Calu3 (cell line): ENCODE measurements around the gene MINDY1. TPM values are rescaled to one million over a fixed set of nuclear protein-coding genes. Genes with fewer than 3 reads are reported as not detected.

Experiments used
- BruUV-seq: library from RNA; stranded (reverse); fragments of 400-500 nt; replicated peaks from 2 replicates; lab custom pipeline; 2021; lab: Mats Ljungman, UMichigan
- CTCF ChIA-PET: fragments of 300-600 bp; sonication (Branson Sonifier 250); formaldehyde crosslinking; loops from one replicate; lab custom pipeline; 2022; ENCODE audit warnings: antibody characterized with exemption; lab: Charles Lee
- DNase-seq: peaks from one replicate; pipeline ENCODE4 v3.0.0; 2022
- H3K27ac Mint-ChIP-seq: one replicate; pipeline ENCODE4 v1.8.0; 2022; ENCODE audit warnings: mixed read lengths; ENCODE audit not compliant: unreplicated experiment
- H3K27me3 Mint-ChIP-seq: one replicate; pipeline ENCODE4 v1.8.0; 2022; ENCODE audit warnings: mixed read lengths; ENCODE audit not compliant: unreplicated experiment
- H3K36me3 Mint-ChIP-seq: one replicate; pipeline ENCODE4 v1.8.0; 2022; ENCODE audit warnings: mild to moderate bottlenecking, moderate library complexity, mixed read lengths; ENCODE audit not compliant: insufficient read depth, unreplicated experiment
- H3K4me1 Mint-ChIP-seq: one replicate; pipeline ENCODE4 v1.8.0; 2022; ENCODE audit warnings: mild to moderate bottlenecking, low read depth, mixed read lengths; ENCODE audit not compliant: unreplicated experiment
- H3K4me3 Mint-ChIP-seq: one replicate; pipeline ENCODE4 v1.8.0; 2022; ENCODE audit warnings: mild to moderate bottlenecking, low read depth, moderate library complexity, mixed read lengths; ENCODE audit not compliant: unreplicated experiment
- H3K9me3 Mint-ChIP-seq: one replicate; pipeline ENCODE4 v1.8.0; 2022; ENCODE audit warnings: low read depth, mixed read lengths; ENCODE audit not compliant: unreplicated experiment
- CTCF ChIP-seq: fragments of 200-600 bp; IDR thresholded peaks from one replicate; pipeline ENCODE4 v1.8.0; 2022; ENCODE audit warnings: antibody characterized with exemption; ENCODE audit not compliant: unreplicated experiment
- intact Hi-C: fragments of 100-400 bp; cut with micrococcal nuclease; formaldehyde crosslinking; loops from one replicate; pipeline ENCODE4 v1.10.0; 2022; ENCODE audit not compliant: unreplicated experiment
- total RNA-seq: library from RNA; stranded (reverse); gene quantifications from 2 replicates; pipeline ENCODE4 v1.2.3, GENCODE V29; 2022

MINDY1 gene
- total RNA-seq, 1 experiment from 2014 or later = 17.6 TPM

GRCh38 chr1:150971583-150972416 lies 34.9 kb downstream of the MINDY1 start:
- peak; percentile 15 for TF ChIP-seq CTCF
- Mint-ChIP-seq H3K9me3 (no peaks in the 10 kb centered on the region), H3K36me3 (peaks cover 60% of the 10 kb centered on the region), H3K4me1 (peaks cover 38% of the 10 kb centered on the region), H3K4me3 (peak overlapping the region; percentile 82), H3K27me3 (no peaks in the 10 kb centered on the region), H3K27ac (peak overlapping the region; percentile 49)
- DNase-seq = no peak
- intact Hi-C loops = no loop called here
- CTCF ChIA-PET = no interaction called here
- BruUV-seq = no TSS peak

GRCh38 chr1:150970808-150971582 lies 35.7 kb downstream of the MINDY1 start:
- Mint-ChIP-seq H3K27me3 (no peaks in the 10 kb centered on the region), H3K27ac (no peak overlapping the region), H3K36me3 (peaks cover 67% of the 10 kb centered on the region), H3K4me3 (peak overlapping the region; percentile 82), H3K4me1 (peaks cover 30% of the 10 kb centered on the region), H3K9me3 (no peaks in the 10 kb centered on the region)
- BruUV-seq = no TSS peak
- intact Hi-C loops = no loop called here
- TF ChIP-seq CTCF = no peak
- DNase-seq = peak; percentile 52
- CTCF ChIA-PET = interaction anchor here (1.0 kb wide), 1 partner anchor 33 kb away, joined by 3 read pairs; no protein-coding TSS in a partner anchor

DNA sequence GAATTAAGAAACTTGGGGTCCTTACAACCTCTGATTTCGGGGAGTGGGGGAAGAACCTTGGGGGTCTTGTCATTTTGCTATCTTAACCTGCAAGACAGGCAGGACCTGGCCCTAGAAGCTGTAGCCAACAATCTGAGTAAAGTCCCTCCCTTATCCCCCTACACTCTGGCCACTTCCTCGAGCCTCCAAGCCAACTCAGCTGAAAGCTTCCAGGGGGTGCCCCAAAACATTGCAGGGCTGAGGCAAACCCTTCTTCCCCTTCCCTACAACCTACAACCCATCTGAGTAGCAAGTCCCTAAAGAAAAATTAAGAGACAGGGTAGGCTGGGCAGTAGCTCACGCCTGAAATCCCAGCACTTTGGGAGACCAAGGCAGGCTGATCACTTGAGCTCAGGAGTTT lies 37.1 kb downstream of the MINDY1 start:
- Mint-ChIP-seq H3K27ac (no peak overlapping the region), H3K4me3 (no peak overlapping the region), H3K27me3 (no peaks in the 10 kb centered on the region), H3K4me1 (peaks cover 30% of the 10 kb centered on the region), H3K36me3 (peaks cover 66% of the 10 kb centered on the region), H3K9me3 (no peaks in the 10 kb centered on the region)
- no peak for TF ChIP-seq CTCF
- CTCF ChIA-PET = interaction anchor here (0.5 to 1.0 kb wide), 4 partner anchors 9 to 516 kb away, joined by 3 to 4 read pairs (median 3); no protein-coding TSS in a partner anchor
- intact Hi-C loops = no loop called here
- no TSS peak for BruUV-seq
- no peak for DNase-seq

GRCh38 chr1:150968491-150968890 lies 38.2 kb downstream of the MINDY1 start:
- Mint-ChIP-seq H3K36me3 (peaks cover 71% of the 10 kb centered on the region), H3K4me3 (no peak overlapping the region), H3K4me1 (peaks cover 30% of the 10 kb centered on the region), H3K9me3 (no peaks in the 10 kb centered on the region), H3K27ac (no peak overlapping the region), H3K27me3 (no peaks in the 10 kb centered on the region)
- intact Hi-C loops = no loop called here
- TF ChIP-seq CTCF = no peak
- no TSS peak for BruUV-seq
- CTCF ChIA-PET = no interaction called here
- no peak for DNase-seq
